GM12872 (cell line): ENCODE data around the gene EXOC6.

Experiments used
- CTCF ChIP-seq: IDR thresholded peaks from 3 replicates; pipeline ENCODE4 v1.5.1; 2011; ENCODE audit warnings: low read depth, mild to moderate bottlenecking, low read length, moderate library complexity; ENCODE audit not compliant: insufficient read depth

The EXOC6 gene

GRCh38 chr10:92834986-92835385, 13.3 kb upstream of the EXOC6 start:
- TF ChIP-seq CTCF, result no peak

GRCh38 chr10:92837456-92837855, 10.9 kb upstream of the EXOC6 start:
- TF ChIP-seq CTCF, result no peak

GRCh38 chr10:92839191-92840085, 8.9 kb upstream of the EXOC6 start:
- peak; percentile 70 for TF ChIP-seq CTCF

GRCh38 chr10:92844746-92845145, 3.6 kb upstream of the EXOC6 start:
- TF ChIP-seq CTCF, result no peak

GRCh38 chr10:92845921-92846320, 2.4 kb upstream of the EXOC6 start:
- TF ChIP-seq CTCF, result no peak

- TF ChIP-seq CTCF, result no peak
These were observed 2.0 kb upstream of the EXOC6 start for GRCh38 chr10:92846344-92846743.

GRCh38 chr10:92846854-92847201, 1.5 kb upstream of the EXOC6 start:
- no peak for TF ChIP-seq CTCF
